ENCODE results near the gene PTPRF. TPM values are rescaled to one million over a fixed set of nuclear protein-coding genes. Genes with fewer than 3 reads are reported as not detected.

Gene PTPRF
- total and polyA plus RNA-seq, 9 donors: 9.3 to 41.2 (median 21.0) TPM

- 75% methylated on average over 16 of the region's 19 CpGs for WGBS (ENCODE audit: insufficient coverage)
- peaks cover 29% of the 10 kb centered on the region for H3K36me3 ChIP-seq (ENCODE audit: control insufficient read depth, insufficient read depth, low read length)
- H3K9me3 ChIP-seq (replicated peaks; ENCODE audit: control insufficient read depth, low read depth, low read length): no peaks in the 10 kb centered on the region
Observed at GRCh38 chr1:43600033-43601020, 69.6 kb downstream of the PTPRF start.

GRCh38 chr1:43602990-43603389 lies 72.3 kb downstream of the PTPRF start:
- Histone ChIP-seq H3K27me3 (ENCODE audit: control insufficient read depth, insufficient read depth, low read length) (no peaks in the 10 kb centered on the region), H3K9me3 (replicated peaks; ENCODE audit: control insufficient read depth, low read depth, low read length) (no peaks in the 10 kb centered on the region), H3K4me1 (ENCODE audit: control insufficient read depth, insufficient read depth, low read length) (no peaks in the 10 kb centered on the region), H3K4me3 (ENCODE audit: low read length) (no peak overlapping the region), H3K27ac (ENCODE audit: low read length) (no peak overlapping the region), H3K36me3 (ENCODE audit: control insufficient read depth, insufficient read depth, low read length) (peaks cover 31% of the 10 kb centered on the region)
- WGBS (ENCODE audit: insufficient coverage): 81% methylated on average over 9 of the region's 10 CpGs
- DNase-seq: no peak

More at GRCh38 chr1:43600033-43601020, 69.6 kb downstream of the PTPRF start:
- no peak overlapping the region for H3K27ac ChIP-seq (ENCODE audit: low read length)
- no peaks in the 10 kb centered on the region for H3K27me3 ChIP-seq (ENCODE audit: control insufficient read depth, insufficient read depth, low read length)
- DNase-seq: no peak
- no peak overlapping the region for H3K4me3 ChIP-seq (ENCODE audit: low read length)
- H3K4me1 ChIP-seq (ENCODE audit: control insufficient read depth, insufficient read depth, low read length): no peaks in the 10 kb centered on the region

GRCh38 chr1:43604192-43604591 lies 73.5 kb downstream of the PTPRF start:
- H3K4me3 ChIP-seq (ENCODE audit: low read length): no peak overlapping the region
- no peak for DNase-seq
- WGBS (ENCODE audit: insufficient coverage): 88% methylated on average over 5 of the region's 5 CpGs
- H3K9me3 ChIP-seq (replicated peaks; ENCODE audit: control insufficient read depth, low read depth, low read length): no peaks in the 10 kb centered on the region
- H3K27me3 ChIP-seq (ENCODE audit: control insufficient read depth, insufficient read depth, low read length): no peaks in the 10 kb centered on the region
- no peak overlapping the region for H3K27ac ChIP-seq (ENCODE audit: low read length)
- H3K4me1 ChIP-seq (ENCODE audit: control insufficient read depth, insufficient read depth, low read length): no peaks in the 10 kb centered on the region
- H3K36me3 ChIP-seq (ENCODE audit: control insufficient read depth, insufficient read depth, low read length): peaks cover 32% of the 10 kb centered on the region

- Histone ChIP-seq H3K27me3 (ENCODE audit: control insufficient read depth, insufficient read depth, low read length) (no peaks in the 10 kb centered on the region), H3K27ac (ENCODE audit: low read length) (no peak overlapping the region), H3K4me1 (ENCODE audit: control insufficient read depth, insufficient read depth, low read length) (no peaks in the 10 kb centered on the region), H3K9me3 (replicated peaks; ENCODE audit: control insufficient read depth, low read depth, low read length) (no peaks in the 10 kb centered on the region), H3K36me3 (ENCODE audit: control insufficient read depth, insufficient read depth, low read length) (peaks cover 37% of the 10 kb centered on the region), H3K4me3 (ENCODE audit: low read length) (no peak overlapping the region)
- 97% methylated on average over 18 of the region's 18 CpGs for WGBS (ENCODE audit: insufficient coverage)
- no peak for DNase-seq
Observed at GRCh38 chr1:43605157-43605556, 74.5 kb downstream of the PTPRF start.

GRCh38 chr1:43605766-43606165 lies 75.1 kb downstream of the PTPRF start:
- Histone ChIP-seq H3K9me3 (replicated peaks; ENCODE audit: control insufficient read depth, low read depth, low read length) (no peaks in the 10 kb centered on the region), H3K27ac (ENCODE audit: low read length) (no peak overlapping the region), H3K36me3 (ENCODE audit: control insufficient read depth, insufficient read depth, low read length) (peaks cover 37% of the 10 kb centered on the region), H3K4me1 (ENCODE audit: control insufficient read depth, insufficient read depth, low read length) (no peaks in the 10 kb centered on the region), H3K27me3 (ENCODE audit: control insufficient read depth, insufficient read depth, low read length) (no peaks in the 10 kb centered on the region), H3K4me3 (ENCODE audit: low read length) (no peak overlapping the region)
- WGBS (ENCODE audit: insufficient coverage): 86% methylated on average over 5 of the region's 7 CpGs
- no peak for DNase-seq

- no peak overlapping the region for H3K4me3 ChIP-seq (ENCODE audit: low read length)
- H3K27ac ChIP-seq (ENCODE audit: low read length): no peak overlapping the region
- peaks cover 41% of the 10 kb centered on the region for H3K36me3 ChIP-seq (ENCODE audit: control insufficient read depth, insufficient read depth, low read length)
- H3K9me3 ChIP-seq (replicated peaks; ENCODE audit: control insufficient read depth, low read depth, low read length): no peaks in the 10 kb centered on the region
- no peak for DNase-seq
- no peaks in the 10 kb centered on the region for H3K27me3 ChIP-seq (ENCODE audit: control insufficient read depth, insufficient read depth, low read length)
- WGBS (ENCODE audit: insufficient coverage): 96% methylated on average over 9 of the region's 13 CpGs
- H3K4me1 ChIP-seq (ENCODE audit: control insufficient read depth, insufficient read depth, low read length): no peaks in the 10 kb centered on the region
Observed at GRCh38 chr1:43606624-43607023, 75.9 kb downstream of the PTPRF start.

- Histone ChIP-seq H3K9me3 (replicated peaks; ENCODE audit: control insufficient read depth, low read depth, low read length) (no peaks in the 10 kb centered on the region), H3K4me3 (ENCODE audit: low read length) (no peak overlapping the region), H3K27ac (ENCODE audit: low read length) (no peak overlapping the region), H3K36me3 (ENCODE audit: control insufficient read depth, insufficient read depth, low read length) (peaks cover 42% of the 10 kb centered on the region), H3K4me1 (ENCODE audit: control insufficient read depth, insufficient read depth, low read length) (no peaks in the 10 kb centered on the region), H3K27me3 (ENCODE audit: control insufficient read depth, insufficient read depth, low read length) (no peaks in the 10 kb centered on the region)
- DNase-seq: no peak
- WGBS (ENCODE audit: insufficient coverage): 100% methylated on average over 1 of the region's 5 CpGs
Observed at GRCh38 chr1:43608827-43609226, 78.1 kb downstream of the PTPRF start.

GRCh38 chr1:43610339-43610738 lies 79.7 kb downstream of the PTPRF start:
- peaks cover 35% of the 10 kb centered on the region for H3K36me3 ChIP-seq (ENCODE audit: control insufficient read depth, insufficient read depth, low read length)
- no peak for DNase-seq
- no peaks in the 10 kb centered on the region for H3K4me1 ChIP-seq (ENCODE audit: control insufficient read depth, insufficient read depth, low read length)

GRCh38 chr1:43611950-43612349 lies 81.3 kb downstream of the PTPRF start:
- H3K4me3 ChIP-seq (ENCODE audit: low read length): no peak overlapping the region
- no peak overlapping the region for H3K27ac ChIP-seq (ENCODE audit: low read length)
- 61% methylated on average over 7 of the region's 7 CpGs for WGBS (ENCODE audit: insufficient coverage)
- H3K36me3 ChIP-seq (ENCODE audit: control insufficient read depth, insufficient read depth, low read length): peaks cover 32% of the 10 kb centered on the region
- H3K27me3 ChIP-seq (ENCODE audit: control insufficient read depth, insufficient read depth, low read length): no peaks in the 10 kb centered on the region
- no peak for DNase-seq
- no peaks in the 10 kb centered on the region for H3K4me1 ChIP-seq (ENCODE audit: control insufficient read depth, insufficient read depth, low read length)
- no peaks in the 10 kb centered on the region for H3K9me3 ChIP-seq (replicated peaks; ENCODE audit: control insufficient read depth, low read depth, low read length)

More at GRCh38 chr1:43610339-43610738, 79.7 kb downstream of the PTPRF start:
- 88% methylated on average over 2 of the region's 5 CpGs for WGBS (ENCODE audit: insufficient coverage)
- Histone ChIP-seq H3K27me3 (ENCODE audit: control insufficient read depth, insufficient read depth, low read length) (no peaks in the 10 kb centered on the region), H3K9me3 (replicated peaks; ENCODE audit: control insufficient read depth, low read depth, low read length) (no peaks in the 10 kb centered on the region), H3K27ac (ENCODE audit: low read length) (no peak overlapping the region), H3K4me3 (ENCODE audit: low read length) (no peak overlapping the region)

GRCh38 chr1:43612406-43612805 lies 81.7 kb downstream of the PTPRF start:
- peaks cover 34% of the 10 kb centered on the region for H3K36me3 ChIP-seq (ENCODE audit: control insufficient read depth, insufficient read depth, low read length)
- no peaks in the 10 kb centered on the region for H3K9me3 ChIP-seq (replicated peaks; ENCODE audit: control insufficient read depth, low read depth, low read length)
- 79% methylated on average over 5 of the region's 15 CpGs for WGBS (ENCODE audit: insufficient coverage)
- H3K27me3 ChIP-seq (ENCODE audit: control insufficient read depth, insufficient read depth, low read length): no peaks in the 10 kb centered on the region
- no peaks in the 10 kb centered on the region for H3K4me1 ChIP-seq (ENCODE audit: control insufficient read depth, insufficient read depth, low read length)
- DNase-seq: no peak
- H3K27ac ChIP-seq (ENCODE audit: low read length): no peak overlapping the region
- H3K4me3 ChIP-seq (ENCODE audit: low read length): no peak overlapping the region

Measured in muscle of leg (tissue), 11 donors.